Measurements from ENCODE around the gene RGS11. TPM values are rescaled to one million over a fixed set of nuclear protein-coding genes. Genes with fewer than 3 reads are reported as not detected.

RGS11 gene
- total and polyA plus RNA-seq, 4 donors, result 0.51 to 1.6 (median 0.77) TPM; not detected in 1

GRCh38 chr16:317583-317982 is 41.8 kb upstream of the RGS11 start:
- no peak overlapping the region for H3K27ac ChIP-seq (ENCODE audit: low read depth in 1 of 2, low read length in 2 of 2)
- no peak overlapping the region for H3K4me3 ChIP-seq (ENCODE audit: low read depth in 1 of 3, low read length in 3 of 3)
- DNase-seq (ENCODE audit: low spot score), result no peak
- TF ChIP-seq NR2F2 (IDR thresholded peaks at IDR 0.05) (no peak), GABPA (IDR thresholded peaks at IDR 0.05 in 1 of 2, conservative IDR thresholded peaks at IDR 0.05 in 1 of 2) (no peak), HNF4A (conservative IDR thresholded peaks at IDR 0.05) (no peak), TAF1 (conservative IDR thresholded peaks at IDR 0.05) (no peak), HNF4G (IDR thresholded peaks at IDR 0.05) (no peak), REST (IDR thresholded peaks at IDR 0.05) (no peak), RAD21 (IDR thresholded peaks at IDR 0.05) (no peak), JUND (IDR thresholded peaks at IDR 0.05) (no peak), FOXA1 (IDR thresholded peaks at IDR 0.05) (no peak), FOXA2 (IDR thresholded peaks at IDR 0.05) (no peak), CTCF (IDR thresholded peaks at IDR 0.05; ENCODE audit: low read depth, low read length, missing input control) (no peak), ZBTB33 (IDR thresholded peaks at IDR 0.05) (no peak)
- no peaks in the 10 kb centered on the region for H3K4me1 ChIP-seq (ENCODE audit: control insufficient read depth in 4 of 4, insufficient read depth in 4 of 4, low read length in 3 of 4)
- H3K9ac ChIP-seq (ENCODE audit: low read depth in 1 of 2, low read length in 2 of 2), result no peak overlapping the region
- H3K27me3 ChIP-seq (ENCODE audit: control insufficient read depth in 4 of 4, insufficient read depth in 4 of 4, low read length in 3 of 4), result no peaks in the 10 kb centered on the region
- 98% methylated on average over 5 of the region's 5 CpGs for WGBS
- peaks cover 0 to 28% (median 8%) of the 10 kb centered on the region in 4 donors for H3K36me3 ChIP-seq (ENCODE audit: control insufficient read depth in 4 of 4, insufficient read depth in 3 of 4, low read depth in 1 of 4, low read length in 3 of 4)
- no peaks in the 10 kb centered on the region for H3K9me3 ChIP-seq (ENCODE audit: control insufficient read depth in 4 of 4, low read length in 3 of 4)

GRCh38 chr16:316741-317464 is 41.2 kb upstream of the RGS11 start:
- H3K27ac ChIP-seq (ENCODE audit: low read depth in 1 of 2, low read length in 2 of 2), result no peak overlapping the region
- TF ChIP-seq FOXA1 (IDR thresholded peaks at IDR 0.05), result no peak
- no peak for TF ChIP-seq TAF1 (conservative IDR thresholded peaks at IDR 0.05)
- no peak for TF ChIP-seq NR2F2 (IDR thresholded peaks at IDR 0.05)
- no peak for TF ChIP-seq JUND (IDR thresholded peaks at IDR 0.05)
- no peak for TF ChIP-seq HNF4A (conservative IDR thresholded peaks at IDR 0.05)
- no peak for TF ChIP-seq HNF4G (IDR thresholded peaks at IDR 0.05)
- TF ChIP-seq GABPA (IDR thresholded peaks at IDR 0.05 in 1 of 2, conservative IDR thresholded peaks at IDR 0.05 in 1 of 2), result no peak
- TF ChIP-seq FOXA2 (IDR thresholded peaks at IDR 0.05), result no peak
- TF ChIP-seq MAX (IDR thresholded peaks at IDR 0.05), result no peak
- TF ChIP-seq RXRA (IDR thresholded peaks at IDR 0.05), result no peak
- TF ChIP-seq EGR1 (IDR thresholded peaks at IDR 0.05; ENCODE audit: low read depth in 2 of 2), result no peak
- no peak overlapping the region for H3K4me3 ChIP-seq (ENCODE audit: low read depth in 1 of 3, low read length in 3 of 3)
- no peak overlapping the region for H3K9ac ChIP-seq (ENCODE audit: low read depth in 1 of 2, low read length in 2 of 2)
- peaks cover 0 to 28% (median 8%) of the 10 kb centered on the region in 4 donors for H3K36me3 ChIP-seq (ENCODE audit: control insufficient read depth in 4 of 4, insufficient read depth in 3 of 4, low read depth in 1 of 4, low read length in 3 of 4)
- WGBS, result 97% methylated on average over 19 of the region's 19 CpGs
- H3K9me3 ChIP-seq (ENCODE audit: control insufficient read depth in 4 of 4, low read length in 3 of 4), result no peaks in the 10 kb centered on the region
- no peaks in the 10 kb centered on the region for H3K27me3 ChIP-seq (ENCODE audit: control insufficient read depth in 4 of 4, insufficient read depth in 4 of 4, low read length in 3 of 4)
- DNase-seq (ENCODE audit: low spot score), result no peak
- no peaks in the 10 kb centered on the region for H3K4me1 ChIP-seq (ENCODE audit: control insufficient read depth in 4 of 4, insufficient read depth in 4 of 4, low read length in 3 of 4)

Data from liver (tissue), 9 donors.